ENCODE data around the gene UPK3A. TPM values are rescaled to one million over a fixed set of nuclear protein-coding genes. Genes with fewer than 3 reads are reported as not detected.

Gene UPK3A
- polyA plus RNA-seq, 1 donor from 2014 or later, result not detected

DNA sequence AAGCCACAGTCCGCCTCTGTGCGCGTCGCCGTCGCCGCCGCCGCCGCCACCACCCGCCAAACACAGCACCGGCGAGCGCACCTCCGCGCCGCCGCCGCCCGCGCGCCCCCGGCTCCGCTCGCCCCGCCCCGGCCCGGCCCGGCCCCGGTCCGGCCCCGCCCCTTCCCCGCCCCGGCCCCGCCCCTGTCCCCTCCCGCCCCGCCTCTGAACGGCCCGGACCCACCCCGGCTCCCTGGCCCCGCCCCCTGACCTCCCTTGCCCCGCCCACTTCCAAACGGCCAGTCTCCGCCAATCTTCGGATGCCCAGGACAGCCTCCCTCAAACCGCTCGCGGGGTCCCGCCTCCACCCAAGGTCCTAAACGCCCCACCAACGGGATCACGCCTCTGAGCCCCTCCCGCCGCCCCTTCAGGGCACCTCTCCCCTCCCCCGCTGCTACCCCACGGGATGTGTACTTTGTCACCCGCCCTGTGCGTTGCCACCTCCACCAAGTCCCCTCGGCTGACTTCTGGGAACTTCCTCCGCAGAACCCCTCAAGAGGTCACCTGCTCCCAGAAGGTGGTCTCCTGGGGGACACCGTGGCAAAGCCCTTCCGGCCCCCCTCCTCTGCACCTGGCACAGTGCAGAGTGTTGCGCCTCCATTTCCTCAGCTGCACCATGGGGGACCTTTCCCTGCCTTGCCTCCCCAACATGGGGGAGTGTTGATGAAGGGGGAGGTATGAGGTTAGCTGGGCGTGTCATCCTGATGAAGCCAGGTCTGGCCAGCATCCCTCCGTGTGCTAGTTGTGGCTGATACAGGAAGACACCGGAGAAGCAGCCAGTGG, 43.7 kb upstream of the UPK3A start, which contains the start of gene KIAA0930:
Gene KIAA0930 (minus strand): TSS at position 85 of the 822 bp plus-strand sequence. CDS start 191 bp downstream, outside the sequence.
- H3K9me3 ChIP-seq (ENCODE audit: low read length), result no peaks in the 10 kb centered on the region
- peak within 1 kb of the TSS; percentile 51 for H2AFZ ChIP-seq (ENCODE audit: low read depth, low read length)
- H3K4me3 ChIP-seq (ENCODE audit: low read length), result peak within 1 kb of the TSS; percentile 97
- TF ChIP-seq POLR2AphosphoS5 (IDR thresholded peaks at IDR 0.05) (peak; percentile 67), EP300 (conservative IDR thresholded peaks at IDR 0.05; ENCODE audit: poor library complexity, severe bottlenecking) (no peak)
- no peaks in the 10 kb centered on the region for H3F3A ChIP-seq (ENCODE audit: insufficient read depth, low read length, poor library complexity, severe bottlenecking)
- H3K27ac ChIP-seq (ENCODE audit: low read length), result peak within 1 kb of the TSS; percentile 75
- peaks cover 36% of the 10 kb centered on the region for H3K79me2 ChIP-seq (replicated peaks; ENCODE audit: insufficient read depth, low read length)
- H3K27me3 ChIP-seq (ENCODE audit: insufficient read depth, low read depth, low read length), result no peaks in the 10 kb centered on the region
- H3K36me3 ChIP-seq (ENCODE audit: insufficient read depth, low read length), result no peaks in the 10 kb centered on the region
- H4K20me1 ChIP-seq (ENCODE audit: insufficient read depth), result peaks cover 10% of the 10 kb centered on the region
- H3K9ac ChIP-seq (ENCODE audit: low read length), result peak within 1 kb of the TSS; percentile 98
- peak within 1 kb of the TSS; percentile 77 for H3K4me2 ChIP-seq (ENCODE audit: low read length)
- H3K9me2 ChIP-seq (ENCODE audit: insufficient read depth, low read length), result no peaks in the 10 kb centered on the region

DNA sequence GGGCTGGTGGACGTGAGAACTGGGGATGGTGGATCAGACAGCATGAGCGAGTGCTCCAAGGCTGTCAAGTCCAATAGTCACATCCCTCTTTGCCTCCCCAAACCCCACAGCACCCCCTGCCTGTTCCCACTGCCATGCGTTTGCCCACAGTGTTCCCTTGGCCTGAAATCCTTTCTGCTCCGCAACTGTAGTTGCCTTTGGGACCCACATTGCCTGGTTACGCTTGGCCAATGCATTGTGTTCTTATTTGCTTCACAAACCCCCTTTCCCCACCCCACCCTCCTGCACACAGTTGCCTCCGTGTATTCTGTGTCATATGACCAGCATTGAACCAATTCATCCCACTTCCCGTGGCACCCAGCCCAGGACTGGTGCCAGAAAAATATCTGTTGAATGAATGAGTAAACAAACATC, 42.0 kb upstream of the UPK3A start:
- H3K9me2 ChIP-seq (ENCODE audit: insufficient read depth, low read length), result no peaks in the 10 kb centered on the region
- no peaks in the 10 kb centered on the region for H3K9me3 ChIP-seq (ENCODE audit: low read length)
- no peak overlapping the region for H2AFZ ChIP-seq (ENCODE audit: low read depth, low read length)
- no peak overlapping the region for H3K27ac ChIP-seq (ENCODE audit: low read length)
- no peak overlapping the region for H3K4me3 ChIP-seq (ENCODE audit: low read length)
- no peak overlapping the region for H3K4me2 ChIP-seq (ENCODE audit: low read length)
- H3K9ac ChIP-seq (ENCODE audit: low read length), result no peak overlapping the region
- TF ChIP-seq EZH2 (IDR thresholded peaks at IDR 0.05; ENCODE audit: borderline replicate concordance, insufficient read depth, low read length, poor library complexity, severe bottlenecking) (no peak), MXI1 (conservative IDR thresholded peaks at IDR 0.05; ENCODE audit: poor library complexity, severe bottlenecking) (no peak), EP300 (conservative IDR thresholded peaks at IDR 0.05; ENCODE audit: poor library complexity, severe bottlenecking) (no peak), RAD21 (conservative IDR thresholded peaks at IDR 0.05) (no peak), TAF1 (IDR thresholded peaks at IDR 0.05; ENCODE audit: low read depth) (no peak), POLR2AphosphoS5 (IDR thresholded peaks at IDR 0.05) (no peak), SMC3 (conservative IDR thresholded peaks at IDR 0.05; ENCODE audit: poor library complexity) (no peak)
- TF ChIP-seq, protein P1, sequence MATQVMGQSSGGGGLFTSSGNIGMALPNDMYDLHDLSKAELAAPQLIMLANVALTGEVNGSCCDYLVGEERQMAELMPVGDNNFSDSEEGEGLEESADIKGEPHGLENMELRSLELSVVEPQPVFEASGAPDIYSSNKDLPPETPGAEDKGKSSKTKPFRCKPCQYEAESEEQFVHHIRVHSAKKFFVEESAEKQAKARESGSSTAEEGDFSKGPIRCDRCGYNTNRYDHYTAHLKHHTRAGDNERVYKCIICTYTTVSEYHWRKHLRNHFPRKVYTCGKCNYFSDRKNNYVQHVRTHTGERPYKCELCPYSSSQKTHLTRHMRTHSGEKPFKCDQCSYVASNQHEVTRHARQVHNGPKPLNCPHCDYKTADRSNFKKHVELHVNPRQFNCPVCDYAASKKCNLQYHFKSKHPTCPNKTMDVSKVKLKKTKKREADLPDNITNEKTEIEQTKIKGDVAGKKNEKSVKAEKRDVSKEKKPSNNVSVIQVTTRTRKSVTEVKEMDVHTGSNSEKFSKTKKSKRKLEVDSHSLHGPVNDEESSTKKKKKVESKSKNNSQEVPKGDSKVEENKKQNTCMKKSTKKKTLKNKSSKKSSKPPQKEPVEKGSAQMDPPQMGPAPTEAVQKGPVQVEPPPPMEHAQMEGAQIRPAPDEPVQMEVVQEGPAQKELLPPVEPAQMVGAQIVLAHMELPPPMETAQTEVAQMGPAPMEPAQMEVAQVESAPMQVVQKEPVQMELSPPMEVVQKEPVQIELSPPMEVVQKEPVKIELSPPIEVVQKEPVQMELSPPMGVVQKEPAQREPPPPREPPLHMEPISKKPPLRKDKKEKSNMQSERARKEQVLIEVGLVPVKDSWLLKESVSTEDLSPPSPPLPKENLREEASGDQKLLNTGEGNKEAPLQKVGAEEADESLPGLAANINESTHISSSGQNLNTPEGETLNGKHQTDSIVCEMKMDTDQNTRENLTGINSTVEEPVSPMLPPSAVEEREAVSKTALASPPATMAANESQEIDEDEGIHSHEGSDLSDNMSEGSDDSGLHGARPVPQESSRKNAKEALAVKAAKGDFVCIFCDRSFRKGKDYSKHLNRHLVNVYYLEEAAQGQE (IDR thresholded peaks at IDR 0.05; ENCODE audit: borderline replicate concordance), result no peak
- TF ChIP-seq, protein P2, sequence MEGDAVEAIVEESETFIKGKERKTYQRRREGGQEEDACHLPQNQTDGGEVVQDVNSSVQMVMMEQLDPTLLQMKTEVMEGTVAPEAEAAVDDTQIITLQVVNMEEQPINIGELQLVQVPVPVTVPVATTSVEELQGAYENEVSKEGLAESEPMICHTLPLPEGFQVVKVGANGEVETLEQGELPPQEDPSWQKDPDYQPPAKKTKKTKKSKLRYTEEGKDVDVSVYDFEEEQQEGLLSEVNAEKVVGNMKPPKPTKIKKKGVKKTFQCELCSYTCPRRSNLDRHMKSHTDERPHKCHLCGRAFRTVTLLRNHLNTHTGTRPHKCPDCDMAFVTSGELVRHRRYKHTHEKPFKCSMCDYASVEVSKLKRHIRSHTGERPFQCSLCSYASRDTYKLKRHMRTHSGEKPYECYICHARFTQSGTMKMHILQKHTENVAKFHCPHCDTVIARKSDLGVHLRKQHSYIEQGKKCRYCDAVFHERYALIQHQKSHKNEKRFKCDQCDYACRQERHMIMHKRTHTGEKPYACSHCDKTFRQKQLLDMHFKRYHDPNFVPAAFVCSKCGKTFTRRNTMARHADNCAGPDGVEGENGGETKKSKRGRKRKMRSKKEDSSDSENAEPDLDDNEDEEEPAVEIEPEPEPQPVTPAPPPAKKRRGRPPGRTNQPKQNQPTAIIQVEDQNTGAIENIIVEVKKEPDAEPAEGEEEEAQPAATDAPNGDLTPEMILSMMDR (IDR thresholded peaks at IDR 0.05; ENCODE audit: poor library complexity, severe bottlenecking), result no peak
- H4K20me1 ChIP-seq (ENCODE audit: insufficient read depth), result no peaks in the 10 kb centered on the region
- H3K36me3 ChIP-seq (ENCODE audit: insufficient read depth, low read length), result no peaks in the 10 kb centered on the region
- H3F3A ChIP-seq (ENCODE audit: insufficient read depth, low read length, poor library complexity, severe bottlenecking), result no peaks in the 10 kb centered on the region
- H3K79me2 ChIP-seq (replicated peaks; ENCODE audit: insufficient read depth, low read length), result peaks cover 19% of the 10 kb centered on the region
- H3K27me3 ChIP-seq (ENCODE audit: insufficient read depth, low read depth, low read length), result no peaks in the 10 kb centered on the region

Data from neural cell (in vitro differentiated cells).